Measurements from ENCODE around the gene TBC1D22B. TPM values are rescaled to one million over a fixed set of nuclear protein-coding genes. Genes with fewer than 3 reads are reported as not detected.

TBC1D22B gene
- total and polyA plus RNA-seq, 9 of the 15 experiments (the other 6 are each of a cell fraction or from before 2014, with no cell fraction given): 4.8 to 24.2 (median 13.5) TPM

DNA sequence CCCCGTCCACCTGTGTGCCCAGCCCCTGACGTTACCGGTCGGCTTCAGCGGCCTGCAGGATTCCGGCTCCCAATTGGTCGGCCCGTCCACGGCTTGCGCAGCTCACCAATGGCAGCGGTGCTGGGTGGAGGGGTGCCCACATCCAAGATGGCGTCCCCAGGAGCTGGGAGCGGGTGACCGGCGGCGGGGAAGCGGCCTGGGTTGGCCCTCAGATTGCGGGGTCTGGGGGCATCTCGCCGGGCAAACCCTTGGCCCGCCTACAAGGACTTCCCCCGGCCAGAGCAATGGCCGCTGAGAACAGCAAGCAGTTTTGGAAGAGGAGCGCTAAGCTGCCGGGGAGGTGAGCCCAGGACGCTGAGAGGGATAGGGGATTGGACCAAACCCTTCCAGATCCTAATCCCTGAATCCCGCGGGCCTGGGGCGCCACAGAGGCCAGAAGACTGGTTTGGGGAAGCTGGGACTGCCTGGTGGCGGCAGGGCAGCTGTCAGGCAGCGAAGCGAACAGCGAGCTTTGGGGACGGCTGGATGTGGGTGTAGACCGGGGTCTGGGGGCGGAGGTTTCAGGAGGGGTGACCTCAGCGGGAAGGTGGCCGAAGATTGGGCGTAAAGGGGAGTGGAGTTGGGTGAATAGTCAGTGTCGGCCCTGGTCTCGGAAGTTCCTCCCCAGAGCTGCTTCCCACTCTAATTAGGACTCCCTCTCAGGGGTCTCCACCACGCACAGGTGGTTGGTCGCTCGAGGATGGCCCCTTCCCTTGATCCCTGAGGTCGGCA is at the start of gene TBC1D22B, which contains the start of gene TMEM217 (continued):
- no peak for TF ChIP-seq AFF1 (IDR thresholded peaks at IDR 0.05; ENCODE audit: low read depth in 1 of 2, partially characterized antibody in 2 of 2)
- no peak for TF ChIP-seq ZNF280B (CRISPR knock-in tag; IDR thresholded peaks at IDR 0.05)
- TF ChIP-seq DDX20 (tag; IDR thresholded peaks at IDR 0.05; ENCODE audit: low read depth): no peak
- TF ChIP-seq KLF10 (CRISPR knock-in tag; IDR thresholded peaks at IDR 0.05): no peak
- TF ChIP-seq, protein P1, sequence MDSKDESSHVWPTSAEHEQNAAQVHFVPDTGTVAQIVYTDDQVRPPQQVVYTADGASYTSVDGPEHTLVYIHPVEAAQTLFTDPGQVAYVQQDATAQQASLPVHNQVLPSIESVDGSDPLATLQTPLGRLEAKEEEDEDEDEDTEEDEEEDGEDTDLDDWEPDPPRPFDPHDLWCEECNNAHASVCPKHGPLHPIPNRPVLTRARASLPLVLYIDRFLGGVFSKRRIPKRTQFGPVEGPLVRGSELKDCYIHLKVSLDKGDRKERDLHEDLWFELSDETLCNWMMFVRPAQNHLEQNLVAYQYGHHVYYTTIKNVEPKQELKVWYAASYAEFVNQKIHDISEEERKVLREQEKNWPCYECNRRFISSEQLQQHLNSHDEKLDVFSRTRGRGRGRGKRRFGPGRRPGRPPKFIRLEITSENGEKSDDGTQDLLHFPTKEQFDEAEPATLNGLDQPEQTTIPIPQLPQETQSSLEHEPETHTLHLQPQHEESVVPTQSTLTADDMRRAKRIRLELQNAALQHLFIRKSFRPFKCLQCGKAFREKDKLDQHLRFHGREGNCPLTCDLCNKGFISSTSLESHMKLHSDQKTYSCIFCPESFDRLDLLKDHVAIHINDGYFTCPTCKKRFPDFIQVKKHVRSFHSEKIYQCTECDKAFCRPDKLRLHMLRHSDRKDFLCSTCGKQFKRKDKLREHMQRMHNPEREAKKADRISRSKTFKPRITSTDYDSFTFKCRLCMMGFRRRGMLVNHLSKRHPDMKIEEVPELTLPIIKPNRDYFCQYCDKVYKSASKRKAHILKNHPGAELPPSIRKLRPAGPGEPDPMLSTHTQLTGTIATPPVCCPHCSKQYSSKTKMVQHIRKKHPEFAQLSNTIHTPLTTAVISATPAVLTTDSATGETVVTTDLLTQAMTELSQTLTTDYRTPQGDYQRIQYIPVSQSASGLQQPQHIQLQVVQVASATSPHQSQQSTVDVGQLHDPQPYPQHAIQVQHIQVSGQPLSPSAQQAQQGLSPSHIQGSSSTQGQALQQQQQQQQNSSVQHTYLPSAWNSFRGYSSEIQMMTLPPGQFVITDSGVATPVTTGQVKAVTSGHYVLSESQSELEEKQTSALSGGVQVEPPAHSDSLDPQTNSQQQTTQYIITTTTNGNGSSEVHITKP (IDR thresholded peaks at IDR 0.05; ENCODE audit: partially characterized antibody): peak; percentile 90
- peak; percentile 89 for TF ChIP-seq ATF1 (CRISPR knock-in tag; IDR thresholded peaks at IDR 0.05)
- peak; percentile 99 for TF ChIP-seq ATF1 (tag; IDR thresholded peaks at IDR 0.05)
- TF ChIP-seq CC2D1A (IDR thresholded peaks at IDR 0.05): peak; percentile 43; the same call in 1 of the 2 replicates
- no peak for TF ChIP-seq ZNF518B (CRISPR knock-in tag; IDR thresholded peaks at IDR 0.05)
- TF ChIP-seq ZNF589 (CRISPR knock-in tag; IDR thresholded peaks at IDR 0.05; ENCODE audit: low read depth): no peak
- no peak for TF ChIP-seq MAFG (tag; conservative IDR thresholded peaks at IDR 0.05)
- peak; percentile 88 for TF ChIP-seq PHF8 (IDR thresholded peaks at IDR 0.05; ENCODE audit: borderline replicate concordance, low read length)
- no peak; the same call in 1 of the 2 replicates for TF ChIP-seq CBX1 (IDR thresholded peaks at IDR 0.05; ENCODE audit: low read depth)
